ENCODE data around the gene R3HDM2.
"Not testable (repeated sequence)": the region's sequence is repeated elsewhere in the genome, so short reads cannot be mapped to it uniquely, and the experiment has no call there.

R3HDM2 gene

GRCh38 chr12:57366315-57366714 lies 64.5 kb downstream of the R3HDM2 start:
- H2AK5ac ChIP-seq (ENCODE audit: low read depth, low read length) = no peak overlapping the region
- no peak overlapping the region for H3K4me2 ChIP-seq (ENCODE audit: insufficient read depth, low read length, poor library complexity, severe bottlenecking)
- no peak overlapping the region for H3K4me3 ChIP-seq (ENCODE audit: low read length in 2 of 2)
- no peak overlapping the region for H2BK12ac ChIP-seq (ENCODE audit: low read length)
- no peaks in the 10 kb centered on the region for H3K4me1 ChIP-seq (ENCODE audit: control insufficient read depth in 2 of 2, insufficient read depth in 1 of 2, low read depth in 1 of 2, low read length in 2 of 2)
- no peak overlapping the region for H3K9ac ChIP-seq (ENCODE audit: low read depth, low read length, poor library complexity)
- H2BK5ac ChIP-seq (ENCODE audit: low read length) = no peak overlapping the region
- H4K8ac ChIP-seq (ENCODE audit: low read depth, low read length) = no peak overlapping the region
- H3K79me1 ChIP-seq (ENCODE audit: low read depth, low read length) = no peaks in the 10 kb centered on the region
- H3K36me3 ChIP-seq (replicated peaks in 1 of 2; ENCODE audit: control insufficient read depth in 2 of 2, insufficient read depth in 2 of 2, low read length in 2 of 2) = peaks cover 2% of the 10 kb centered on the region in 2 donors
- H2BK120ac ChIP-seq (ENCODE audit: low read depth, low read length) = no peak overlapping the region
- H2AFZ ChIP-seq (ENCODE audit: low read length) = no peak overlapping the region
- H3K4ac ChIP-seq (ENCODE audit: low read length) = no peak overlapping the region
- no peak for DNase-seq (ENCODE audit: low spot score)
- no peak overlapping the region for H4K91ac ChIP-seq (ENCODE audit: low read depth, low read length, poor library complexity)
- no peak overlapping the region for H3K27ac ChIP-seq (replicated peaks; ENCODE audit: low read length)
- H3K27me3 ChIP-seq (ENCODE audit: control insufficient read depth in 3 of 3, insufficient read depth in 3 of 3, low read depth in 1 of 3, low read length in 3 of 3) = no peaks in the 10 kb centered on the region
- H3K9me3 ChIP-seq (replicated peaks in 1 of 2; ENCODE audit: control insufficient read depth in 2 of 2, insufficient read depth in 1 of 2, low read depth in 1 of 2, low read length in 2 of 2) = peaks cover 3 to 19% of the 10 kb centered on the region in 2 donors
- no peak overlapping the region for H3K23ac ChIP-seq (ENCODE audit: low read depth, low read length, poor library complexity)
- no CpG with 5 or more reads among the region's 3 CpGs for WGBS, 2 donors (ENCODE audit: extremely low coverage in 2 of 2, insufficient read length in 2 of 2, insufficient replicate concordance in 1 of 2)
- H3K18ac ChIP-seq (ENCODE audit: low read length) = no peak overlapping the region
- no peak overlapping the region for H3K14ac ChIP-seq (ENCODE audit: low read length)
- H2BK15ac ChIP-seq (ENCODE audit: low read length) = no peak overlapping the region

- H2BK5ac ChIP-seq (ENCODE audit: low read length); H2BK12ac ChIP-seq (ENCODE audit: low read length); H3K27ac ChIP-seq (replicated peaks; ENCODE audit: low read length); H3K36me3 ChIP-seq (replicated peaks in 1 of 2; ENCODE audit: control insufficient read depth in 2 of 2, insufficient read depth in 2 of 2, low read length in 2 of 2); H2AFZ ChIP-seq (ENCODE audit: low read length); H3K79me1 ChIP-seq (ENCODE audit: low read depth, low read length); DNase-seq (ENCODE audit: low spot score); H3K9ac ChIP-seq (ENCODE audit: low read depth, low read length, poor library complexity); H3K4ac ChIP-seq (ENCODE audit: low read length); H3K4me3 ChIP-seq (ENCODE audit: low read length in 2 of 2); H3K18ac ChIP-seq (ENCODE audit: low read length); H3K14ac ChIP-seq (ENCODE audit: low read length); H3K4me1 ChIP-seq (ENCODE audit: control insufficient read depth in 2 of 2, insufficient read depth in 1 of 2, low read depth in 1 of 2, low read length in 2 of 2); H2BK15ac ChIP-seq (ENCODE audit: low read length); H4K91ac ChIP-seq (ENCODE audit: low read depth, low read length, poor library complexity); H3K27me3 ChIP-seq (ENCODE audit: control insufficient read depth in 3 of 3, insufficient read depth in 3 of 3, low read depth in 1 of 3, low read length in 3 of 3); H3K4me2 ChIP-seq (ENCODE audit: insufficient read depth, low read length, poor library complexity, severe bottlenecking); H4K8ac ChIP-seq (ENCODE audit: low read depth, low read length); H2BK120ac ChIP-seq (ENCODE audit: low read depth, low read length); H2AK5ac ChIP-seq (ENCODE audit: low read depth, low read length); H3K23ac ChIP-seq (ENCODE audit: low read depth, low read length, poor library complexity): not testable (repeated sequence)
- peaks cover 3 to 16% of the 10 kb centered on the region in 2 donors for H3K9me3 ChIP-seq (replicated peaks in 1 of 2; ENCODE audit: control insufficient read depth in 2 of 2, insufficient read depth in 1 of 2, low read depth in 1 of 2, low read length in 2 of 2)
- WGBS, 2 donors (ENCODE audit: extremely low coverage in 2 of 2, insufficient read length in 2 of 2, insufficient replicate concordance in 1 of 2) = no CpG with 5 or more reads among the region's 5 CpGs
Measured at GRCh38 chr12:57364156-57364555, 66.7 kb downstream of the R3HDM2 start.

GRCh38 chr12:57360468-57360867 lies 70.4 kb downstream of the R3HDM2 start:
- Histone ChIP-seq H3K23ac (ENCODE audit: low read depth, low read length, poor library complexity) (no peak overlapping the region), H3K4me3 (ENCODE audit: low read length in 2 of 2) (no peak overlapping the region), H2BK5ac (ENCODE audit: low read length) (no peak overlapping the region), H3K27ac (replicated peaks; ENCODE audit: low read length) (no peak overlapping the region), H2BK120ac (ENCODE audit: low read depth, low read length) (no peak overlapping the region), H3K36me3 (replicated peaks in 1 of 2; ENCODE audit: control insufficient read depth in 2 of 2, insufficient read depth in 2 of 2, low read length in 2 of 2) (peaks cover 0 to 5% of the 10 kb centered on the region in 2 donors), H4K91ac (ENCODE audit: low read depth, low read length, poor library complexity) (no peak overlapping the region), H3K4ac (ENCODE audit: low read length) (no peak overlapping the region), H3K79me1 (ENCODE audit: low read depth, low read length) (no peaks in the 10 kb centered on the region), H4K8ac (ENCODE audit: low read depth, low read length) (no peak overlapping the region), H3K9ac (ENCODE audit: low read depth, low read length, poor library complexity) (no peak overlapping the region), H2BK12ac (ENCODE audit: low read length) (no peak overlapping the region), H3K4me2 (ENCODE audit: insufficient read depth, low read length, poor library complexity, severe bottlenecking) (no peak overlapping the region), H3K18ac (ENCODE audit: low read length) (no peak overlapping the region), H2AK5ac (ENCODE audit: low read depth, low read length) (no peak overlapping the region), H3K4me1 (ENCODE audit: control insufficient read depth in 2 of 2, insufficient read depth in 1 of 2, low read depth in 1 of 2, low read length in 2 of 2) (no peaks in the 10 kb centered on the region), H2BK15ac (ENCODE audit: low read length) (no peak overlapping the region), H3K9me3 (replicated peaks in 1 of 2; ENCODE audit: control insufficient read depth in 2 of 2, insufficient read depth in 1 of 2, low read depth in 1 of 2, low read length in 2 of 2) (no peaks in the 10 kb centered on the region), H3K14ac (ENCODE audit: low read length) (no peak overlapping the region), H3K27me3 (ENCODE audit: control insufficient read depth in 3 of 3, insufficient read depth in 3 of 3, low read depth in 1 of 3, low read length in 3 of 3) (no peaks in the 10 kb centered on the region), H2AFZ (ENCODE audit: low read length) (no peak overlapping the region)
- no peak for DNase-seq (ENCODE audit: low spot score)
- no CpG with 5 or more reads among the region's 8 CpGs for WGBS, 2 donors (ENCODE audit: extremely low coverage in 2 of 2, insufficient read length in 2 of 2, insufficient replicate concordance in 1 of 2)

GRCh38 chr12:57358646-57359045 lies 72.2 kb downstream of the R3HDM2 start:
- no peak overlapping the region for H4K8ac ChIP-seq (ENCODE audit: low read depth, low read length)
- H3K4me3 ChIP-seq (ENCODE audit: low read length in 2 of 2) = no peak overlapping the region
- H2AFZ ChIP-seq (ENCODE audit: low read length) = no peak overlapping the region
- no peak overlapping the region for H3K27ac ChIP-seq (replicated peaks; ENCODE audit: low read length)
- no CpG with 5 or more reads among the region's 4 CpGs for WGBS, 2 donors (ENCODE audit: extremely low coverage in 2 of 2, insufficient read length in 2 of 2, insufficient replicate concordance in 1 of 2)
- H3K9me3 ChIP-seq (replicated peaks in 1 of 2; ENCODE audit: control insufficient read depth in 2 of 2, insufficient read depth in 1 of 2, low read depth in 1 of 2, low read length in 2 of 2) = no peaks in the 10 kb centered on the region
- no peak overlapping the region for H3K18ac ChIP-seq (ENCODE audit: low read length)
- no peak overlapping the region for H3K23ac ChIP-seq (ENCODE audit: low read depth, low read length, poor library complexity)
- no peak overlapping the region for H3K4me2 ChIP-seq (ENCODE audit: insufficient read depth, low read length, poor library complexity, severe bottlenecking)
- H3K4ac ChIP-seq (ENCODE audit: low read length) = no peak overlapping the region
- no peak for DNase-seq (ENCODE audit: low spot score)
- no peak overlapping the region for H2BK15ac ChIP-seq (ENCODE audit: low read length)
- no peak overlapping the region for H4K91ac ChIP-seq (ENCODE audit: low read depth, low read length, poor library complexity)
- H3K9ac ChIP-seq (ENCODE audit: low read depth, low read length, poor library complexity) = no peak overlapping the region
- H3K79me1 ChIP-seq (ENCODE audit: low read depth, low read length) = no peaks in the 10 kb centered on the region
- no peak overlapping the region for H2BK12ac ChIP-seq (ENCODE audit: low read length)
- H3K36me3 ChIP-seq (replicated peaks in 1 of 2; ENCODE audit: control insufficient read depth in 2 of 2, insufficient read depth in 2 of 2, low read length in 2 of 2) = peaks cover 0 to 5% of the 10 kb centered on the region in 2 donors
- H2BK120ac ChIP-seq (ENCODE audit: low read depth, low read length) = no peak overlapping the region
- no peak overlapping the region for H3K14ac ChIP-seq (ENCODE audit: low read length)
- H3K4me1 ChIP-seq (ENCODE audit: control insufficient read depth in 2 of 2, insufficient read depth in 1 of 2, low read depth in 1 of 2, low read length in 2 of 2) = no peaks in the 10 kb centered on the region
- no peak overlapping the region for H2BK5ac ChIP-seq (ENCODE audit: low read length)
- H2AK5ac ChIP-seq (ENCODE audit: low read depth, low read length) = no peak overlapping the region
- H3K27me3 ChIP-seq (ENCODE audit: control insufficient read depth in 3 of 3, insufficient read depth in 3 of 3, low read depth in 1 of 3, low read length in 3 of 3) = no peaks in the 10 kb centered on the region
